Heart right ventricle (tissue), 16 donors: Measurements from ENCODE around the gene TM4SF5. TPM values are rescaled to one million over a fixed set of nuclear protein-coding genes. Genes with fewer than 3 reads are reported as not detected.

Source experiments
- ATAC-seq, 8 donors: fragments of 200-7000 bp; cut with Tn5 transposase; one replicate each; pipeline ENCODE4 v1.9.1; 2020; ENCODE audit warnings: mild to moderate bottlenecking in 8 of 8, moderate library complexity in 8 of 8, moderate number of reproducible peaks in 1 of 8
- DNase-seq, 2 donors: peaks; one replicate each; pipeline ENCODE4 v3.0.0-alpha.2; 2020
- H3K27ac ChIP-seq, 10 donors: fragments of 200-600 bp; sonication (generic) in 2 of 10; one replicate each; pipeline versions ENCODE4 v1.5.0 to v1.8.0; 2020 to 2022; ENCODE audit warnings: mild to moderate bottlenecking in 3 of 10
- H3K27me3 ChIP-seq, 7 donors: fragments of 200-600 bp; one replicate each; pipeline ENCODE4 v1.8.0; 2021 to 2022; ENCODE audit warnings: mild to moderate bottlenecking in 2 of 7
- H3K36me3 ChIP-seq, 9 donors: fragments of 200-600 bp; sonication (generic) in 1 of 9; one replicate each; pipeline versions ENCODE4 v1.5.0 to v1.8.0; 2020 to 2022; ENCODE audit warnings: mild to moderate bottlenecking in 2 of 9
- H3K4me1 ChIP-seq, 9 donors: fragments of 200-600 bp; sonication (generic) in 1 of 9; one replicate each; pipeline versions ENCODE4 v1.5.0 to v1.8.0; 2020 to 2022; ENCODE audit warnings: mild to moderate bottlenecking in 4 of 9
- H3K4me3 ChIP-seq, 10 donors: fragments of 200-600 bp; sonication (generic) in 2 of 10; one replicate each; pipeline versions ENCODE4 v1.5.0 to v1.8.0; 2020 to 2022; ENCODE audit warnings: mild to moderate bottlenecking in 7 of 10, moderate library complexity in 2 of 10
- H3K9me3 ChIP-seq, 11 donors: fragments of 200-600 bp in 10 of 11; sonication (generic) in 2 of 11; one replicate each; pipeline versions ENCODE4 v1.5.0 to v1.8.0; 2013 to 2022; ENCODE audit warnings: mild to moderate bottlenecking in 2 of 11, control low read depth in 1 of 11, moderate library complexity in 1 of 11
- WGBS, 2 donors: extraction: QIAGEN DNeasy Blood & Tissue Kit; methylation state at CpG; one replicate each; pipeline ENCODE4 v1.1.7; 2013; ENCODE audit warnings: inconsistent platforms in 1 of 2; 5-methylcytosine and 5-hydroxymethylcytosine counted together
- intact Hi-C, 10 donors: fragments of 100-400 bp; cut with DNase I; formaldehyde crosslinking; loops; one replicate each; pipeline versions ENCODE4 v1.11.1 to v1.14.2; 2022
- polyA plus RNA-seq, 2 donors: library from polyadenylated mRNA; stranded (reverse); fragments of 200-250 nt; gene quantifications; one replicate each; pipeline ENCODE4 v1.2.3, GENCODE V29; 2013
- total RNA-seq, 10 donors: library from RNA; stranded (reverse); fragmentation: NEBNext Ultra II Directional in 3 of 10; extraction: Animal tissue kit (Norgen Biotek cat#: 25700) in 3 of 10; gene quantifications; one replicate each; pipeline versions ENCODE4 v1.2.1 to v1.2.4, GENCODE V29; 2021 to 2023
- TF ChIP-seq, protein P1 (sequence below), 9 donors: fragments of 200-600 bp; sonication (generic) in 2 of 9; IDR thresholded peaks; one replicate each; pipeline versions ENCODE4 v1.5.0 to v1.8.0; 2021 to 2022; ENCODE audit warnings: antibody characterized with exemption in 9 of 9, mild to moderate bottlenecking in 5 of 9, moderate library complexity in 1 of 9
- donor health status: Arrhythmogenic right ventricular cardiomyopathy.
- donor health status: ischemic (EF 13 %, LVEDD 7.1; RV severe dilation, severe dysfunction).
- donor health status: healthy with polysubstance abuse.
- donor health status: DM: no; HTN: yes; CAD: no.
- donor health status: DM: no; HTN: no; CAD: no.
- donor health status: ischemic (EF 25% LVEDD 6.9; RV normal size, moderate dysfunction).
- donor health status: ischemic (EF 25% LVEDD 5.7; RV mildly dilated, moderate dysfunction).
- donor health status: healthy.
- donor health status: DM: yes; HTN: yes; CAD: no.
- donor health status: Ischemic cardiomyopathy.
- donor health status: ischemic (EF 35%, LVEDD 5.7; RV mildly dilated, moderate dysfunction).
- donor health status: nonischemic (EF 11% LVEDD 7.7; RV severe dilation, severe dysfunction).
- donor health status: DM: yes; HTN: yes; CAD: no.
- donor health status: PGD.
- donor health status: ischemic (EF 29% LVEDD 5.4; RV normal size, mild dysfunction).
- donor health status: nonischemic (EF 23%, LVEDD 6.1; RV moderate dilation, normal function).

The TM4SF5 gene
- total and polyA plus RNA-seq, 12 donors, result not detected

DNA sequence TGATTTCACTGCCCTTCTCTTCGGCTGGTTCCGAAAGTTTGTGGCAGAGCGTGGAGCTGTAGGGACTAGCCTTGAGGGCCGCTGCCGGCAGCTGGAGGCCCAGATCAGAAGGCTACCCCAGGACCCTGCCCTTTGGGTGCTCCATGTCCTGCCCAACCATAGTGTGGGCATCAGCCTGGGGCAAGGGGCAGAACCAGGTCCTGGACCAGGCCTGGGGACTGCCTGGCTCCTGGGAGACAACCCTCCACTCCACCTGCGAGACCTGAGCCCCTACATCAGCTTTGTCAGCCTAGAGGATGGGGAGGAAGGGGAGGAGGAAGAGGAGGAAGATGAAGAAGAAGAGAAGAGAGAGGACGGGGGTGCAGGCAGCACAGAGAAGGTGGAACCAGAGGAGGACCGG, 31.1 kb upstream of the TM4SF5 start:
- ATAC-seq (no peak), DNase-seq (no peak)
- intact Hi-C loops, result loop anchor here in 2 of 10 donors (5.0 kb wide), 2 partner anchors 42 to 47 kb away; partner anchors contain the start of genes GLTPD2 (in 1 of the 2) and VMO1 (in 1 of the 2)
- no peaks in the 10 kb centered on the region for H3K9me3 ChIP-seq
- TF ChIP-seq, protein P1, sequence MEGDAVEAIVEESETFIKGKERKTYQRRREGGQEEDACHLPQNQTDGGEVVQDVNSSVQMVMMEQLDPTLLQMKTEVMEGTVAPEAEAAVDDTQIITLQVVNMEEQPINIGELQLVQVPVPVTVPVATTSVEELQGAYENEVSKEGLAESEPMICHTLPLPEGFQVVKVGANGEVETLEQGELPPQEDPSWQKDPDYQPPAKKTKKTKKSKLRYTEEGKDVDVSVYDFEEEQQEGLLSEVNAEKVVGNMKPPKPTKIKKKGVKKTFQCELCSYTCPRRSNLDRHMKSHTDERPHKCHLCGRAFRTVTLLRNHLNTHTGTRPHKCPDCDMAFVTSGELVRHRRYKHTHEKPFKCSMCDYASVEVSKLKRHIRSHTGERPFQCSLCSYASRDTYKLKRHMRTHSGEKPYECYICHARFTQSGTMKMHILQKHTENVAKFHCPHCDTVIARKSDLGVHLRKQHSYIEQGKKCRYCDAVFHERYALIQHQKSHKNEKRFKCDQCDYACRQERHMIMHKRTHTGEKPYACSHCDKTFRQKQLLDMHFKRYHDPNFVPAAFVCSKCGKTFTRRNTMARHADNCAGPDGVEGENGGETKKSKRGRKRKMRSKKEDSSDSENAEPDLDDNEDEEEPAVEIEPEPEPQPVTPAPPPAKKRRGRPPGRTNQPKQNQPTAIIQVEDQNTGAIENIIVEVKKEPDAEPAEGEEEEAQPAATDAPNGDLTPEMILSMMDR (IDR thresholded peaks at IDR 0.05), result no peak
- H3K4me1 ChIP-seq, result peaks cover 2 to 46% (median 18%) of the 10 kb centered on the region in 9 donors
- peaks cover 0 to 53% (median 20%) of the 10 kb centered on the region in 7 donors for H3K27me3 ChIP-seq
- H3K4me3 ChIP-seq, result peak overlapping the region in 2 of 10 donors; percentile 50 to 87
- H3K36me3 ChIP-seq, result no peaks in the 10 kb centered on the region
- WGBS, 2 donors, result 93 to 95% methylated on average over 8 of the region's 8 CpGs
- H3K27ac ChIP-seq, result no peak overlapping the region

DNA sequence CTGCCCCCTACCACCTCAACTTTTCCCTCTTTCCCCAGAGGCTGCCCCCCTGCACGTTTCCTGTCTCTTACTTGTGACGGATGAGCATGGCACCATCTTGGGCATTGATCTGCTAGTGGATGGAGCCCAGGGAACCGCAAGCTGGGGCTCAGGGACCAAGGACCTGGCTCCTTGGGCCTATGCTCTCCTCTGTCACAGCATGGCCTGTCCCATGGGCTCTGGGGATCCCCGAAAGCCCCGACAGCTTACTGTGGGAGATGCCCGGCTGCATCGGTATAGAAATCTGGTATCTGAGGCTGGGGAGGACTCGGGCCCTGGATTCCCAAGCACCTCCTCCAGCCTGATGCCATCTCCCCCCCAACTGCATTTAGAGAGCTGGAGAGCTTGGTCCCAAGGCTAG, 30.1 kb upstream of the TM4SF5 start:
- H3K4me1 ChIP-seq, result peaks cover 2 to 40% (median 18%) of the 10 kb centered on the region in 9 donors
- no peak overlapping the region for H3K27ac ChIP-seq
- no peak for ATAC-seq
- DNase-seq, result no peak
- no peak overlapping the region for H3K4me3 ChIP-seq
- H3K36me3 ChIP-seq, result no peaks in the 10 kb centered on the region
- intact Hi-C loops, result loop anchor here in 2 of 10 donors (5.0 kb wide), 2 partner anchors 41 to 46 kb away; partner anchors contain the start of genes GLTPD2 (in 1 of the 2) and VMO1 (in 1 of the 2)
- H3K27me3 ChIP-seq, result peaks cover 0 to 63% (median 23%) of the 10 kb centered on the region in 7 donors
- 95 to 99% methylated on average over 8 of the region's 8 CpGs for WGBS, 2 donors
- no peaks in the 10 kb centered on the region for H3K9me3 ChIP-seq
- TF ChIP-seq, protein P1 (IDR thresholded peaks at IDR 0.05), result no peak

DNA sequence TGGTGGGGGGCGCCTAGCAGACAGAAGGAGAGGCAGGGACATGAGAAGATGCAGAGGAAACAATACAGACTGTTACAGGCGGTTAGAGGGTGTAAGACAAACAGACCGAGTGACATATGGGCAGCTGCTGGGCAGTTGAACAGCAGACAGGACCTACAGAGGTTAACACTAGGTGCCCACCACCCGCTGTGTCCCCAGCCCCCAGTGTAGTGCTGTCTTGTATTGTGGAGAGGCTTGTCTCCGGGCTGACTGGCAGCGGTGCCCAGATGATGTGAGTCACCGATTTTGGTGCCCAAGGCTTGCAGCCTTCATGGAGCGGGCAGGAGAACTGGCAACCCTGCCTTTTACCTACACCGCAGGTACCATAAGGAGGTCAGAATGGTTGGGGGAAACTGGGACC, 29.6 kb upstream of the TM4SF5 start:
- TF ChIP-seq, protein P1 (IDR thresholded peaks at IDR 0.05), result no peak
- H3K27ac ChIP-seq, result no peak overlapping the region
- peaks cover 0 to 63% (median 23%) of the 10 kb centered on the region in 7 donors for H3K27me3 ChIP-seq
- H3K4me3 ChIP-seq, result no peak overlapping the region
- H3K9me3 ChIP-seq, result no peaks in the 10 kb centered on the region
- intact Hi-C loops, result loop anchor here in 2 of 10 donors (5.0 kb wide), 2 partner anchors 40 to 45 kb away; partner anchors contain the start of genes GLTPD2 (in 1 of the 2) and VMO1 (in 1 of the 2)
- no peaks in the 10 kb centered on the region for H3K36me3 ChIP-seq
- DNase-seq (no peak), ATAC-seq (no peak)
- H3K4me1 ChIP-seq, result peaks cover 2 to 36% (median 18%) of the 10 kb centered on the region in 9 donors
- 93 to 95% methylated on average over 9 of the region's 9 CpGs for WGBS, 2 donors

DNA sequence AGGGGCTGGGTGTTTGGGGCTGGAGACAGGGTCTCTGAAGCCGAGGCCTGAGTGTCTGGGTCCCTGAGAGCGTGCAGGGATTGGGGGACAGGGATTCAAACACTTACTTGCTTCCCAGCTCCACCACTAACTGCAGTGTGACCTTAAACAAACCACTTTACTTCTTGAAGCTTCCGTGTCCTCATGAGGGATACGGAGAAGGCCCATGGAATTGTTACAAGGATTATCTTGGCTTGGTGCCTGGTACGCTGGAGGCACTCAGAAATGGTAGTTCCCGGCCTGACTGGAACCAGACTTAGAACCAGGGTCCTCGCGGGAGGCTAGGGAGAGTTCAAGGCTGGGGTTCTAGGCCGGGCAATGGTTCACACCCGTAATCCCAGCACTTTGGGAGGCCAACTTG, 29.1 kb upstream of the TM4SF5 start:
- DNase-seq (no peak), ATAC-seq (no peak)
- TF ChIP-seq, protein P1 (IDR thresholded peaks at IDR 0.05), result no peak
- Histone ChIP-seq H3K27ac (no peak overlapping the region), H3K27me3 (peaks cover 0 to 58% (median 23%) of the 10 kb centered on the region in 7 donors), H3K4me1 (peaks cover 2 to 36% (median 18%) of the 10 kb centered on the region in 9 donors), H3K4me3 (no peak overlapping the region), H3K9me3 (no peaks in the 10 kb centered on the region), H3K36me3 (no peaks in the 10 kb centered on the region)
- intact Hi-C loops, result loop anchor here in 2 of 10 donors (5.0 kb wide), 2 partner anchors 40 to 45 kb away; partner anchors contain the start of genes GLTPD2 (in 1 of the 2) and VMO1 (in 1 of the 2)
- WGBS, 2 donors, result 68 to 72% methylated on average over 10 of the region's 10 CpGs
